T-cell (primary cell): ENCODE measurements around the gene RSPO1. TPM values are rescaled to one million over a fixed set of nuclear protein-coding genes. Genes with fewer than 3 reads are reported as not detected.
"Not testable (repeated sequence)": the region's sequence is repeated elsewhere in the genome, so short reads cannot be mapped to it uniquely, and the experiment has no call there.

Experiments used
- ATAC-seq, 4 experiments: fragments of 200-7000 bp in 3 of 4; fragments of 150-1000 bp in 1 of 4; cut with Tn5 transposase; replicated peaks in 1 of 4; 1 replicate in 3 of 4; 2 replicates in 1 of 4; pipeline ENCODE4 v1.10.0; 2021; ENCODE audit warnings: moderate library complexity in 3 of 4, mild to moderate bottlenecking in 2 of 4, moderate number of reproducible peaks in 1 of 4
- CTCF ChIA-PET, 2 donors: fragments of 300-600 bp; sonication (Branson Sonifier 250); formaldehyde crosslinking; loops; one replicate each; lab custom pipeline; 2022; ENCODE audit warnings: antibody characterized with exemption in 2 of 2; lab: Charles Lee
- POLR2A ChIA-PET, 2 donors: fragments of 300-600 bp; sonication (Branson Sonifier 250); formaldehyde crosslinking; loops; one replicate each; lab custom pipeline; 2022; ENCODE audit warnings: antibody characterized with exemption in 2 of 2; lab: Charles Lee
- DNase-seq, 35 experiments: peaks; one replicate each; pipeline versions ENCODE4 v3.0.0 to v3.0.0-alpha.2; 2013 to 2023
- H3K27ac ChIP-seq: one replicate; pipeline ENCODE4 v1.5.1; 2013; ENCODE audit warnings: low read length
- H3K27me3 ChIP-seq, 2 experiments: replicated peaks in 1 of 2; 1 replicate in 1 of 2; 2 replicates in 1 of 2; pipeline versions ENCODE4 v1.6.1 to v1.7.0; 2013; ENCODE audit warnings: low read length in 1 of 2, mixed read lengths in 1 of 2; ENCODE audit not compliant: control insufficient read depth in 2 of 2, insufficient read depth in 2 of 2; ENCODE audit errors: extremely low read depth in 1 of 2
- H3K36me3 ChIP-seq, 2 donors: 1 replicate in 1 of 2; 2 replicates in 1 of 2; pipeline versions ENCODE4 v1.6.1 to v1.7.0; 2013; ENCODE audit warnings: low read length in 1 of 2; ENCODE audit not compliant: control insufficient read depth in 2 of 2, insufficient read depth in 1 of 2; ENCODE audit errors: extremely low read depth in 1 of 2
- H3K4me1 ChIP-seq, 2 experiments: 1 replicate in 1 of 2; 2 replicates in 1 of 2; pipeline versions ENCODE4 v1.6.1 to v1.7.0; 2013; ENCODE audit warnings: low read length in 2 of 2, mixed read lengths in 1 of 2; ENCODE audit not compliant: insufficient read depth in 2 of 2, control insufficient read depth in 1 of 2; ENCODE audit errors: extremely low read depth in 1 of 2
- H3K4me3 ChIP-seq, 2 donors: 1 replicate in 1 of 2; 2 replicates in 1 of 2; pipeline versions ENCODE4 v1.5.1 to v1.7.0; 2013; ENCODE audit warnings: mild to moderate bottlenecking in 2 of 2, low read length in 1 of 2, moderate library complexity in 1 of 2; ENCODE audit not compliant: control insufficient read depth in 1 of 2; ENCODE audit errors: extremely low read depth in 1 of 2
- H3K9me3 ChIP-seq: 2 replicates; pipeline ENCODE4 v1.7.0; 2013
- H3K27ac Mint-ChIP-seq, 2 donors: one replicate each; pipeline ENCODE4 v1.8.0; 2020 to 2021; ENCODE audit warnings: mild to moderate bottlenecking in 2 of 2, mixed read lengths in 2 of 2
- H3K27me3 Mint-ChIP-seq, 2 donors: one replicate each; pipeline ENCODE4 v1.8.0; 2021 to 2022; ENCODE audit warnings: mixed read lengths in 2 of 2
- H3K36me3 Mint-ChIP-seq: one replicate; pipeline ENCODE4 v1.8.0; 2021; ENCODE audit warnings: mixed read lengths
- H3K4me1 Mint-ChIP-seq, 3 donors: one replicate each; pipeline ENCODE4 v1.8.0; 2020 to 2022; ENCODE audit warnings: mixed read lengths in 3 of 3, mild to moderate bottlenecking in 1 of 3
- H3K4me3 Mint-ChIP-seq, 3 donors: one replicate each; pipeline ENCODE4 v1.8.0; 2020 to 2022; ENCODE audit warnings: mild to moderate bottlenecking in 3 of 3, mixed read lengths in 3 of 3, moderate library complexity in 3 of 3
- H3K9me3 Mint-ChIP-seq, 3 donors: one replicate each; pipeline ENCODE4 v1.8.0; 2020 to 2022; ENCODE audit warnings: mixed read lengths in 3 of 3
- WGBS: methylation state at CpG from one replicate; pipeline ENCODE4 v1.1.5; 2013; ENCODE audit warnings: missing lambda C conversion rate; ENCODE audit not compliant: insufficient coverage; 5-methylcytosine and 5-hydroxymethylcytosine counted together
- total RNA-seq, 35 experiments: library from RNA in 6 of 35; stranded (reverse) in 6 of 35; fragments of 120-200 nt in 1 of 35; gene quantifications; one replicate each; pipeline versions ENCODE4 v1.2.1 to v1.2.4 and lab custom pipeline; 2013 to 2026

RSPO1 gene
- total RNA-seq (not detected), total RNA-seq (lab: John Stamatoyannopoulos, UW) (0 to 0.08 (median 0) reads per million in 29 experiments)
- not detected for total RNA-seq (2013)

- POLR2A ChIA-PET = no interaction called here
- peaks cover 57 to 79% of the 10 kb centered on the region in 2 donors for H3K27me3 Mint-ChIP-seq
- Histone ChIP-seq H3K36me3 (no peaks in the 10 kb centered on the region), H3K9me3 (no peaks in the 10 kb centered on the region), H3K27ac (no peak within 1 kb of the TSS), H3K4me3 (no peak within 1 kb of the TSS), H3K27me3 (peaks cover 18 to 75% of the 10 kb centered on the region in 2 experiments), H3K4me1 (peaks cover 0 to 15% of the 10 kb centered on the region in 2 experiments)
- DNase-seq = no peak
- H3K36me3 Mint-ChIP-seq = no peaks in the 10 kb centered on the region
- peaks cover 15 to 17% (median 16%) of the 10 kb centered on the region in 3 donors for H3K4me1 Mint-ChIP-seq
- H3K4me3 Mint-ChIP-seq = peak within 1 kb of the TSS; percentile 35 to 59 (median 40)
- H3K9me3 Mint-ChIP-seq = no peaks in the 10 kb centered on the region
- CTCF ChIA-PET = no interaction called here
- H3K27ac Mint-ChIP-seq = peak within 1 kb of the TSS in 1 of 2 donors; percentile 60
- 6% methylated on average over 60 of the region's 72 CpGs for WGBS
- peak in 1 of 4 experiments; percentile 23 for ATAC-seq
These were observed at the start of gene RSPO1 for GRCh38 chr1:37634244-37634991. Gene RSPO1 (minus strand): TSS chr1:37634892. CDS start chr1:37629661, 5,231 bp downstream.

- not testable (repeated sequence) for H3K27me3 ChIP-seq, ATAC-seq, H3K4me1 ChIP-seq, H3K4me3 ChIP-seq, DNase-seq, H3K9me3 ChIP-seq, H3K27ac Mint-ChIP-seq, H3K9me3 Mint-ChIP-seq, H3K4me3 Mint-ChIP-seq, H3K27ac ChIP-seq, H3K27me3 Mint-ChIP-seq
- peaks cover 11 to 47% of the 10 kb centered on the region in 2 donors for H3K36me3 ChIP-seq
- Mint-ChIP-seq H3K4me1 (peaks cover 15 to 17% (median 16%) of the 10 kb centered on the region in 3 donors), H3K36me3 (peaks cover 40% of the 10 kb centered on the region)
- ChIA-PET POLR2A (interaction anchor here in 1 of 2 donors (0.8 kb wide), 1 partner anchor 31 kb away, joined by 5 read pairs; no protein-coding TSS in a partner anchor), CTCF (interaction anchor here (0.7 to 1.6 kb wide), 2 partner anchors 80 to 229 kb away, joined by 3 read pairs; no protein-coding TSS in a partner anchor)
- no CpG with 5 or more reads among the region's 9 CpGs for WGBS
These were observed 49.5 kb upstream of the RSPO1 start for GRCh38 chr1:37684182-37684581.

DNA sequence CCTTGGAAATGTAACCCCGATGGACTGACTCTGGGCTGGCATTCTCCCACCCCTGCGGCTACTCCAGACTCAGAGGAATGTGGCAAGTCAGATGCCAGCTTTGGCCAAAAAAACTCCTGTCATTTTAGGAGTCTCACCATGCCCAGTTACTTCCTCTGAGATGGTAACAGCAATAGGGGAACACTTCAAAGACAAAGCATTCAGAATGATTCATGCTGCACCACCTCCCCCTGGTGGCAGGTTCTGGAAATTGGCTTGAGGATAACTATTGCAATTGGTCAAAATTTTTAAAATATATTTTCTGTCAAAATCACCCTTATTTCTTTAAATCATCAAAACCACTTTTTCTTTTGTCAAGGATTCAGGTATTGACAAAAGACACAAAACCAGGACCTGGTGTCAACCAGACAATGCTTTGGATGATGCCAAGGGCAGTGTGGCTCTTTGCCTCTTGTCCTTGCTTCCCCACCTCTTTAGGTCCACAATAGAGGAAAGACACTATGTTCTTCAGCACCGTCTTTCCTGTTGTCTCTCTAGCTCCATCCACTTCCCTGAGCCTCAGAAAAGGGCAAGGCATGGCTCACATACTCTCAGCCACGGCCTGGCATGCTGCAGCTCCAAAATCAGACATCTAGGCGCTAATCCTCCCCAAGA lies 47.8 kb upstream of the RSPO1 start:
- POLR2A ChIA-PET = interaction anchor here in 1 of 2 donors (0.6 kb wide), 1 partner anchor 28 kb away, joined by 8 read pairs; no protein-coding TSS in a partner anchor
- Mint-ChIP-seq H3K27me3 (no peaks in the 10 kb centered on the region), H3K4me1 (peaks cover 0 to 3% (median 3%) of the 10 kb centered on the region in 3 donors), H3K9me3 (no peaks in the 10 kb centered on the region), H3K4me3 (no peak overlapping the region), H3K27ac (peak overlapping the region; percentile 49 to 73), H3K36me3 (peaks cover 34% of the 10 kb centered on the region)
- ATAC-seq (peak; percentile 80 to 82 (median 81)), DNase-seq (peak; percentile 40 to 86 (median 72))
- no peak overlapping the region for H3K4me3 ChIP-seq
- no peaks in the 10 kb centered on the region for H3K9me3 ChIP-seq
- peaks cover 11 to 42% of the 10 kb centered on the region in 2 donors for H3K36me3 ChIP-seq
- CTCF ChIA-PET = interaction anchor here (0.5 to 2.4 kb wide), 9 partner anchors 9 to 1185 kb away, joined by 3 to 17 read pairs (median 4); no protein-coding TSS in a partner anchor
- WGBS = 76% methylated on average over 5 of the region's 5 CpGs
- peaks cover 0 to 4% of the 10 kb centered on the region in 2 experiments for H3K4me1 ChIP-seq
- no peak overlapping the region for H3K27ac ChIP-seq
- H3K27me3 ChIP-seq = no peaks in the 10 kb centered on the region

DNA sequence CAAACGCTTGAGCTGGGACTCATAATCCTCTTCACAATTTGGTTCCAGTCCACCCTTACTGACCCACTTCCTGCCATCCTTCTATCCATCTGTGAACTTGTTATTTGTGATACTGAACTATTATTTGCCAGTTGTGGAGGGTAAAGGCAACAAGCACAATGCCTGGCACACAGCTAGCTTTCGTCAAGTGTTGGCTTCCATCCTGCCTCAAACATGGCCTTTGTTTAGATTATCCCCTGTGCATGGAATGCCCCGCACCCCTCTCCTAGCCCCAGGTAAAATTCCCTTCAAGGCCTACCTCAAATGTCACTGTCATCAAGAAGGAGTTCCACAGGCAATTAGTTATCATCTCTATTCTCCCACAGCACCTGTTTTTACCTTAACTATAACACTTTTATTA lies 46.2 kb upstream of the RSPO1 start:
- Histone ChIP-seq H3K27ac (no peak overlapping the region), H3K36me3 (peaks cover 11 to 31% of the 10 kb centered on the region in 2 donors), H3K27me3 (no peaks in the 10 kb centered on the region), H3K4me1 (peaks cover 0 to 4% of the 10 kb centered on the region in 2 experiments), H3K9me3 (no peaks in the 10 kb centered on the region), H3K4me3 (no peak overlapping the region)
- no peak for DNase-seq
- ChIA-PET POLR2A (no interaction called here), CTCF (interaction anchor here (0.5 to 2.4 kb wide), 5 partner anchors 78 to 212 kb away, joined by 3 to 17 read pairs (median 4); no protein-coding TSS in a partner anchor)
- ATAC-seq = no peak
- Mint-ChIP-seq H3K27me3 (no peaks in the 10 kb centered on the region), H3K27ac (no peak overlapping the region), H3K9me3 (no peaks in the 10 kb centered on the region), H3K4me3 (no peak overlapping the region), H3K36me3 (peaks cover 30% of the 10 kb centered on the region), H3K4me1 (peaks cover 0 to 3% (median 3%) of the 10 kb centered on the region in 3 donors)
- 100% methylated on average over 2 of the region's 3 CpGs for WGBS

DNA sequence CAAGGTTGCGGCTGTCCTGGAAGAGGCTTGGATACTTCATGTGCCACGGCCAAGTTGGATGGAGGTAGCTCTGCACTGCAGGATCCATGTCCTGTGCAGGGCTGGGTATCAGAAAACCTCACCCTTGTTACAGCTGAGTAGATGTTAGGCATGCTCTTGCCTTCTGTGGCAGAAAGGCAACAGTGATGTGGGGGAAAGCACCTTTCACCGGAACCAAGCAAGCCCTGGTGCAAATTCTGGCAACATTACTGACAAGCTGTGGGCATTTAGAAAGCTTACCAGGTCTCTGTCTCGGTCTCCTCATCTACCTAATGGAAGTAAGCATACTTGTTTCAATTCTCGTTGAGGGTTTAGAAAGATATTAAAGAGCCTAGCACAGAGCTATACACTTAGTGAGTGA lies 43.1 kb upstream of the RSPO1 start:
- no peaks in the 10 kb centered on the region for H3K9me3 Mint-ChIP-seq
- DNase-seq (no peak), ATAC-seq (no peak)
- peaks cover 23 to 26% (median 23%) of the 10 kb centered on the region in 3 donors for H3K4me1 Mint-ChIP-seq
- peaks cover 8% of the 10 kb centered on the region for H3K36me3 Mint-ChIP-seq
- POLR2A ChIA-PET = interaction anchor here in 1 of 2 donors (0.6 kb wide), 1 partner anchor 1722 kb away, joined by 4 read pairs; no protein-coding TSS in a partner anchor
- peaks cover 1 to 7% of the 10 kb centered on the region in 2 donors for H3K36me3 ChIP-seq
- H3K4me3 ChIP-seq = no peak overlapping the region
- no peak overlapping the region for H3K4me3 Mint-ChIP-seq
- H3K27me3 Mint-ChIP-seq = no peaks in the 10 kb centered on the region
- CTCF ChIA-PET = interaction anchor here in 1 of 2 donors (1.7 kb wide), 1 partner anchor 80 kb away, joined by 4 read pairs; no protein-coding TSS in a partner anchor
- no peaks in the 10 kb centered on the region for H3K9me3 ChIP-seq
- H3K27ac ChIP-seq = no peak overlapping the region
- H3K4me1 ChIP-seq = peaks cover 13 to 22% of the 10 kb centered on the region in 2 experiments
- H3K27ac Mint-ChIP-seq = no peak overlapping the region
- 100% methylated on average over 1 of the region's 5 CpGs for WGBS
- peaks cover 0 to under 1% of the 10 kb centered on the region in 2 experiments for H3K27me3 ChIP-seq

DNA sequence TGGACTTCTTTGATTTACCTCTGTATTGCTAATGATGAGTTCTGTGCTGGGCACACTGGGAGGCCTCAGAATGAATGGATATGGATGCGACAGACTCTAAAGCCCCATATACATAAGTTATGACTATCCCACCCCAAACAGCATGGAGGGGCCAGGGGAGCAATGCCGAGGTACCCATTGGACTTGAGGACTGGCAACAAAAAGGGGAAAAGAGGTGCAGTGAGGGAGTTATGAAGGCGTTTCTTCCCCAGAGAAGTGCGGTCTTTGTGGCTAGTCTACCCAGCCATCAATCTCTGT lies 42.4 kb upstream of the RSPO1 start:
- no peak for DNase-seq
- H3K36me3 Mint-ChIP-seq = peaks cover 5% of the 10 kb centered on the region
- POLR2A ChIA-PET = no interaction called here
- ATAC-seq = no peak
- no CpG with 5 or more reads among the region's 4 CpGs for WGBS
- CTCF ChIA-PET = no interaction called here
- no peak overlapping the region for H3K4me3 Mint-ChIP-seq
- H3K4me1 ChIP-seq = peaks cover 15 to 25% of the 10 kb centered on the region in 2 experiments
- H3K27ac ChIP-seq = no peak overlapping the region
- no peak overlapping the region for H3K4me3 ChIP-seq
- peaks cover 26 to 30% (median 29%) of the 10 kb centered on the region in 3 donors for H3K4me1 Mint-ChIP-seq
- H3K27me3 Mint-ChIP-seq = no peaks in the 10 kb centered on the region
- H3K36me3 ChIP-seq = peaks cover 0 to under 1% of the 10 kb centered on the region in 2 donors
- no peaks in the 10 kb centered on the region for H3K9me3 Mint-ChIP-seq
- H3K27ac Mint-ChIP-seq = no peak overlapping the region
- peaks cover 0 to 6% of the 10 kb centered on the region in 2 experiments for H3K27me3 ChIP-seq
- no peaks in the 10 kb centered on the region for H3K9me3 ChIP-seq
